ENCODE measurements around the gene IGLL1. TPM values are rescaled to one million over a fixed set of nuclear protein-coding genes. Genes with fewer than 3 reads are reported as not detected.

Gene IGLL1
- total RNA-seq, 1 experiment from 2014 or later, result not detected

DNA sequence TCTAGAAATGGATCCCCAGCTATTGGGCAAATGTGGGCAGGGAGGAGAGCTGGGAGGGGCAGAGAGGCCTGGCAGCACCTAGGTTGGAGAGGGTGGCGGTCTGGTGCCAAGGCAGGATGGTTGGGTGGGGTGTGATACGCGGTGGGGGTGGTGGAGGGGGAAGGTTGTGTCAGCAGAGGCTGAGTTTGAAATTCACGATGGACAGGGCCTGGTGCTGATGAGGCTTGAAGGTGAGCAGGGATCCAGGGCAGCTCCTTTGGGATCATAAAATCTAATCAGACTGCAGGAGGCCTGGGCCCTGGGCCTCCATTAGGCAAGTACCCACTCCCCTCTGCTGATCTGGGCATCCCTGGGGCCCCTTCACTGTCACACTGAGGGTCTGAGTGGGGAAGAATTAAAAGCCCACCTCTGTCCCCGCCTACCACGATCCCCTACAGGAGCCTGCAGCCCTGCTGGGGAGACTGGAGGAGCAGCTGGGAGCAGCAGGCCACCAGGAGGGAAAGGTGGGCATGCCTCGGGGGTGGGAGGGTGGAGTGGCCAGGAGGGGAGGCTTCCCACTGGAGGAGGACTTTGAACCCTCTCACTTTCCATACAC is 24.0 kb downstream of the IGLL1 start:
- DNase-seq (ENCODE audit: low read depth, low spot score), result no peak
- H3K27ac ChIP-seq (ENCODE audit: low read length), result no peak overlapping the region
- H3K9me3 ChIP-seq (ENCODE audit: control insufficient read depth, insufficient read depth, low read depth, low read length), result no peaks in the 10 kb centered on the region
- intact Hi-C loops (cut with micrococcal nuclease; ENCODE audit: unreplicated experiment), result no loop called here
- in situ Hi-C loops (cut with HindIII; ENCODE audit: low pct_unique_long_range_greater_than_20kb, low sequenced_read_pairs), result no loop called here
- H3K27me3 ChIP-seq (ENCODE audit: control insufficient read depth, insufficient read depth, low read length), result no peaks in the 10 kb centered on the region
- POLR2A ChIA-PET, result interaction anchor here (0.6 kb wide), 1 partner anchor 16 kb away, joined by 3 read pairs; no protein-coding TSS in a partner anchor
- no peak for TF ChIP-seq TCF7L2 (IDR thresholded peaks at IDR 0.05; ENCODE audit: low read depth, low read length)
- no peak for TF ChIP-seq POLR2AphosphoS5 (IDR thresholded peaks at IDR 0.05; ENCODE audit: low read depth, low read length)
- no peak for TF ChIP-seq SIN3A (IDR thresholded peaks at IDR 0.05; ENCODE audit: borderline replicate concordance, insufficient read depth, low read depth, low read length)
- TF ChIP-seq, protein P1, sequence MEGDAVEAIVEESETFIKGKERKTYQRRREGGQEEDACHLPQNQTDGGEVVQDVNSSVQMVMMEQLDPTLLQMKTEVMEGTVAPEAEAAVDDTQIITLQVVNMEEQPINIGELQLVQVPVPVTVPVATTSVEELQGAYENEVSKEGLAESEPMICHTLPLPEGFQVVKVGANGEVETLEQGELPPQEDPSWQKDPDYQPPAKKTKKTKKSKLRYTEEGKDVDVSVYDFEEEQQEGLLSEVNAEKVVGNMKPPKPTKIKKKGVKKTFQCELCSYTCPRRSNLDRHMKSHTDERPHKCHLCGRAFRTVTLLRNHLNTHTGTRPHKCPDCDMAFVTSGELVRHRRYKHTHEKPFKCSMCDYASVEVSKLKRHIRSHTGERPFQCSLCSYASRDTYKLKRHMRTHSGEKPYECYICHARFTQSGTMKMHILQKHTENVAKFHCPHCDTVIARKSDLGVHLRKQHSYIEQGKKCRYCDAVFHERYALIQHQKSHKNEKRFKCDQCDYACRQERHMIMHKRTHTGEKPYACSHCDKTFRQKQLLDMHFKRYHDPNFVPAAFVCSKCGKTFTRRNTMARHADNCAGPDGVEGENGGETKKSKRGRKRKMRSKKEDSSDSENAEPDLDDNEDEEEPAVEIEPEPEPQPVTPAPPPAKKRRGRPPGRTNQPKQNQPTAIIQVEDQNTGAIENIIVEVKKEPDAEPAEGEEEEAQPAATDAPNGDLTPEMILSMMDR (IDR thresholded peaks at IDR 0.05), result no peak
- TF ChIP-seq, protein P2, sequence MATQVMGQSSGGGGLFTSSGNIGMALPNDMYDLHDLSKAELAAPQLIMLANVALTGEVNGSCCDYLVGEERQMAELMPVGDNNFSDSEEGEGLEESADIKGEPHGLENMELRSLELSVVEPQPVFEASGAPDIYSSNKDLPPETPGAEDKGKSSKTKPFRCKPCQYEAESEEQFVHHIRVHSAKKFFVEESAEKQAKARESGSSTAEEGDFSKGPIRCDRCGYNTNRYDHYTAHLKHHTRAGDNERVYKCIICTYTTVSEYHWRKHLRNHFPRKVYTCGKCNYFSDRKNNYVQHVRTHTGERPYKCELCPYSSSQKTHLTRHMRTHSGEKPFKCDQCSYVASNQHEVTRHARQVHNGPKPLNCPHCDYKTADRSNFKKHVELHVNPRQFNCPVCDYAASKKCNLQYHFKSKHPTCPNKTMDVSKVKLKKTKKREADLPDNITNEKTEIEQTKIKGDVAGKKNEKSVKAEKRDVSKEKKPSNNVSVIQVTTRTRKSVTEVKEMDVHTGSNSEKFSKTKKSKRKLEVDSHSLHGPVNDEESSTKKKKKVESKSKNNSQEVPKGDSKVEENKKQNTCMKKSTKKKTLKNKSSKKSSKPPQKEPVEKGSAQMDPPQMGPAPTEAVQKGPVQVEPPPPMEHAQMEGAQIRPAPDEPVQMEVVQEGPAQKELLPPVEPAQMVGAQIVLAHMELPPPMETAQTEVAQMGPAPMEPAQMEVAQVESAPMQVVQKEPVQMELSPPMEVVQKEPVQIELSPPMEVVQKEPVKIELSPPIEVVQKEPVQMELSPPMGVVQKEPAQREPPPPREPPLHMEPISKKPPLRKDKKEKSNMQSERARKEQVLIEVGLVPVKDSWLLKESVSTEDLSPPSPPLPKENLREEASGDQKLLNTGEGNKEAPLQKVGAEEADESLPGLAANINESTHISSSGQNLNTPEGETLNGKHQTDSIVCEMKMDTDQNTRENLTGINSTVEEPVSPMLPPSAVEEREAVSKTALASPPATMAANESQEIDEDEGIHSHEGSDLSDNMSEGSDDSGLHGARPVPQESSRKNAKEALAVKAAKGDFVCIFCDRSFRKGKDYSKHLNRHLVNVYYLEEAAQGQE (IDR thresholded peaks at IDR 0.05; ENCODE audit: insufficient read depth in 1 of 2, low read depth in 2 of 2, low read length in 1 of 2), result no peak
- H3K4me3 ChIP-seq (ENCODE audit: low read depth in 2 of 2, low read length in 2 of 2), result no peak overlapping the region
- H3K4me1 ChIP-seq (ENCODE audit: control insufficient read depth, insufficient read depth, low read length), result no peaks in the 10 kb centered on the region
- BruUV-seq (replicated peaks), result no TSS peak
- no peaks in the 10 kb centered on the region for H3K36me3 ChIP-seq (ENCODE audit: control insufficient read depth, insufficient read depth, low read length)
- CTCF ChIA-PET, result no interaction called here
- no peak; the same call in 1 of the 2 replicates for ATAC-seq

DNA sequence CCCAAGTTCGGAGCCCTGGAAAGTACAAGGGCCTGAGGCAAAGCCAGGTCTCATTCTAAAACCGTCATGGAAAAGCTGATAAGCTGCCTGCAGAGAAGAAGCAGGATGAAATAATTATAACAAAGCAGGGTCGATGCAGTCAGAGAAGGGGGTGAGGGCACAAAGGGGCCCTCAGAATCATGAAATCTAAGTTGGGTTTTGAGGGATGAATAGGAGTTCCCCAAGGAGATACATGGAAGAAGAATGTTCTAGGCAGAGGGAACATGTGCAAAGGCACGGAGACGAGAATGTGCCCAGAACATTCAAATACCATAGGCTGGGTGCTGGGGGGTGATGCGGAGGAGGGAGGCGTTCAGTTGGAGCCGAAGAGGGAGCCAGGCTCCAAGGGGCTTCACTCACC is 25.0 kb downstream of the IGLL1 start:
- H3K36me3 ChIP-seq (ENCODE audit: control insufficient read depth, insufficient read depth, low read length), result no peaks in the 10 kb centered on the region
- CTCF ChIA-PET, result no interaction called here
- TF ChIP-seq TCF7L2 (IDR thresholded peaks at IDR 0.05; ENCODE audit: low read depth, low read length) (no peak), SIN3A (IDR thresholded peaks at IDR 0.05; ENCODE audit: borderline replicate concordance, insufficient read depth, low read depth, low read length) (no peak), POLR2AphosphoS5 (IDR thresholded peaks at IDR 0.05; ENCODE audit: low read depth, low read length) (no peak)
- TF ChIP-seq, protein P2 (IDR thresholded peaks at IDR 0.05; ENCODE audit: insufficient read depth in 1 of 2, low read depth in 2 of 2, low read length in 1 of 2), result no peak
- TF ChIP-seq, protein P1 (IDR thresholded peaks at IDR 0.05), result no peak
- no peaks in the 10 kb centered on the region for H3K4me1 ChIP-seq (ENCODE audit: control insufficient read depth, insufficient read depth, low read length)
- POLR2A ChIA-PET, result interaction anchor here (0.7 kb wide), 1 partner anchor 380 kb away, joined by 3 read pairs; no protein-coding TSS in a partner anchor
- H3K27me3 ChIP-seq (ENCODE audit: control insufficient read depth, insufficient read depth, low read length), result no peaks in the 10 kb centered on the region
- intact Hi-C loops (cut with micrococcal nuclease; ENCODE audit: unreplicated experiment), result no loop called here
- in situ Hi-C loops (cut with HindIII; ENCODE audit: low pct_unique_long_range_greater_than_20kb, low sequenced_read_pairs), result no loop called here
- BruUV-seq (replicated peaks), result no TSS peak
- no peak overlapping the region for H3K4me3 ChIP-seq (ENCODE audit: low read depth in 2 of 2, low read length in 2 of 2)
- ATAC-seq, result no peak
- no peaks in the 10 kb centered on the region for H3K9me3 ChIP-seq (ENCODE audit: control insufficient read depth, insufficient read depth, low read depth, low read length)
- no peak overlapping the region for H3K27ac ChIP-seq (ENCODE audit: low read length)
- no peak for DNase-seq (ENCODE audit: low read depth, low spot score)

Measured in Panc1 (cell line).